ENCODE results near the gene IGSF22.

Gene IGSF22

GRCh38 chr11:18721561-18722292, 4.3 kb downstream of the IGSF22 start:
- Histone ChIP-seq H3K9me3 (no peaks in the 10 kb centered on the region), H3K27me3 (peaks cover 0 to 3% of the 10 kb centered on the region in 2 donors), H3K4me1 (peaks cover 0 to 7% (median 4%) of the 10 kb centered on the region in 4 donors), H3K4me3 (peak overlapping the region; percentile 50 to 72), H3K27ac (peak overlapping the region; percentile 76 to 78), H3K36me3 (no peaks in the 10 kb centered on the region)
- TF ChIP-seq, protein P1, sequence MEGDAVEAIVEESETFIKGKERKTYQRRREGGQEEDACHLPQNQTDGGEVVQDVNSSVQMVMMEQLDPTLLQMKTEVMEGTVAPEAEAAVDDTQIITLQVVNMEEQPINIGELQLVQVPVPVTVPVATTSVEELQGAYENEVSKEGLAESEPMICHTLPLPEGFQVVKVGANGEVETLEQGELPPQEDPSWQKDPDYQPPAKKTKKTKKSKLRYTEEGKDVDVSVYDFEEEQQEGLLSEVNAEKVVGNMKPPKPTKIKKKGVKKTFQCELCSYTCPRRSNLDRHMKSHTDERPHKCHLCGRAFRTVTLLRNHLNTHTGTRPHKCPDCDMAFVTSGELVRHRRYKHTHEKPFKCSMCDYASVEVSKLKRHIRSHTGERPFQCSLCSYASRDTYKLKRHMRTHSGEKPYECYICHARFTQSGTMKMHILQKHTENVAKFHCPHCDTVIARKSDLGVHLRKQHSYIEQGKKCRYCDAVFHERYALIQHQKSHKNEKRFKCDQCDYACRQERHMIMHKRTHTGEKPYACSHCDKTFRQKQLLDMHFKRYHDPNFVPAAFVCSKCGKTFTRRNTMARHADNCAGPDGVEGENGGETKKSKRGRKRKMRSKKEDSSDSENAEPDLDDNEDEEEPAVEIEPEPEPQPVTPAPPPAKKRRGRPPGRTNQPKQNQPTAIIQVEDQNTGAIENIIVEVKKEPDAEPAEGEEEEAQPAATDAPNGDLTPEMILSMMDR (IDR thresholded peaks at IDR 0.05), result peak; percentile 76 to 78
- peak in 1 of 2 donors; percentile 39 for DNase-seq
- intact Hi-C loops (cut with DNase I; ENCODE audit: low total_unique reads), result loop anchor here (5.0 kb wide), 1 partner anchor 89 kb away; the partner anchor contains the start of gene SPTY2D1

- Histone ChIP-seq H3K27ac (peak overlapping the region; percentile 76 to 78), H3K9me3 (no peaks in the 10 kb centered on the region), H3K4me1 (peaks cover 0 to 7% (median 4%) of the 10 kb centered on the region in 4 donors), H3K4me3 (peak overlapping the region; percentile 50 to 72), H3K27me3 (no peaks in the 10 kb centered on the region), H3K36me3 (no peaks in the 10 kb centered on the region)
- intact Hi-C loops (cut with DNase I; ENCODE audit: low total_unique reads), result loop anchor here (5.0 kb wide), 1 partner anchor 89 kb away; the partner anchor contains the start of gene SPTY2D1
- TF ChIP-seq, protein P1 (IDR thresholded peaks at IDR 0.05), result no peak
- peak; percentile 82 to 89 for DNase-seq
Observed at GRCh38 chr11:18720808-18721560, 5.0 kb downstream of the IGSF22 start.

DNA sequence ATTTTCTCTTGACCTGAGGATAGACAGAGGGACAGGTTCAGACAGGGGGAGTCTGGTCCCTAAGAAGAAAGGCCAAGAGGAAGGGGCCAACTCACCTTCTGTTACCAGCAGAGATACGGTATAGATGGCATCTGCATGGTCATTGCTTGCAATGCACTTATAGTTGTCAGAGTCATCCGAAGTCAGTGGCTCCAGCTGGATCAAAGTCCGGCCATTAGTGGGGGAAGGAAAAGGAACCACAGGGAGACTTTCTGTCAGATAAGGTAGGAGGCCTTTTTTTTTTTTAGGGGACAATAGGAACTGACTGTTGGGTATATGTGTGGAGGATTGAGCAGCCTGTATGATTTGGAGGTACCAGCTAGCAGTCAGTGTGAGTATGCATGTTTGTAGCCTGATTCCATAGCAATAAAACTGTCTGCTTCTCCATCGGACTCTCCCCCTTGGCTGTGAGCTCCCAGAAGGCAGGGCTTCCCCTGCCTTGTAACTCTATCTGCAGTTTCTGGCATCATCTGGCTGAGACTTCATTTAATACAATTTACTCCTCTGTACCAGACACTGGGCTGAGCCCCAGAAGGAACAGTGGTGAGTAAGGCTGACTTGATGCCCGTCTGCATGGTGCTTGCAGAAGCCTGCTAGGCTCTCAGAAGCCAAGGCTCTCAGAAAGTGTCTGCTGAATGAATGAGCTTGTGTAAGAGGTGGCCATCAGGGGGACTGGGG, 5.7 kb downstream of the IGSF22 start:
- H3K4me1 ChIP-seq, result peaks cover 0 to 7% (median 4%) of the 10 kb centered on the region in 4 donors
- H3K27me3 ChIP-seq, result no peaks in the 10 kb centered on the region
- H3K9me3 ChIP-seq, result no peaks in the 10 kb centered on the region
- peak overlapping the region; percentile 50 to 72 for H3K4me3 ChIP-seq
- intact Hi-C loops (cut with DNase I; ENCODE audit: low total_unique reads), result loop anchor here (5.0 kb wide), 1 partner anchor 88 kb away; the partner anchor contains the start of gene SPTY2D1
- TF ChIP-seq, protein P1 (IDR thresholded peaks at IDR 0.05), result no peak
- H3K36me3 ChIP-seq, result no peaks in the 10 kb centered on the region
- H3K27ac ChIP-seq, result peak overlapping the region; percentile 76 to 78
- DNase-seq, result no peak

GRCh38 chr11:18715476-18715875, 10.5 kb downstream of the IGSF22 start:
- DNase-seq, result no peak
- no peak overlapping the region for H3K27ac ChIP-seq
- TF ChIP-seq, protein P1 (IDR thresholded peaks at IDR 0.05), result no peak
- intact Hi-C loops (cut with DNase I; ENCODE audit: low total_unique reads), result loop anchor here (10.0 kb wide), 1 partner anchor 601 kb away; no protein-coding TSS in a partner anchor
- H3K36me3 ChIP-seq, result no peaks in the 10 kb centered on the region
- no peak overlapping the region for H3K4me3 ChIP-seq
- peaks cover 0 to 2% (median under 1%) of the 10 kb centered on the region in 4 donors for H3K4me1 ChIP-seq
- no peaks in the 10 kb centered on the region for H3K9me3 ChIP-seq
- no peaks in the 10 kb centered on the region for H3K27me3 ChIP-seq

GRCh38 chr11:18714443-18714780, 11.6 kb downstream of the IGSF22 start:
- Histone ChIP-seq H3K4me1 (no peaks in the 10 kb centered on the region), H3K27me3 (no peaks in the 10 kb centered on the region), H3K4me3 (no peak overlapping the region), H3K27ac (no peak overlapping the region), H3K36me3 (no peaks in the 10 kb centered on the region), H3K9me3 (no peaks in the 10 kb centered on the region)
- intact Hi-C loops (cut with DNase I; ENCODE audit: low total_unique reads), result loop anchor here (10.0 kb wide), 1 partner anchor 600 kb away; no protein-coding TSS in a partner anchor
- DNase-seq, result no peak
- TF ChIP-seq, protein P1 (IDR thresholded peaks at IDR 0.05), result no peak
